Caco-2 (cell line): Measurements from ENCODE around the gene APBB1. TPM values are rescaled to one million over a fixed set of nuclear protein-coding genes. Genes with fewer than 3 reads are reported as not detected.

Source experiments
- BruUV-seq: library from RNA; stranded (reverse); fragments of 400-500 nt; replicated peaks from 2 replicates; lab custom pipeline; 2021; lab: Mats Ljungman, UMichigan
- CTCF ChIA-PET: fragments of 300-600 bp; sonication (Branson Sonifier 250); formaldehyde crosslinking; loops from one replicate; lab custom pipeline; 2022; ENCODE audit warnings: antibody characterized with exemption; lab: Charles Lee
- POLR2A ChIA-PET: fragments of 300-600 bp; sonication (Branson Sonifier 250); formaldehyde crosslinking; loops from one replicate; lab custom pipeline; 2022; ENCODE audit warnings: antibody characterized with exemption; lab: Charles Lee
- DNase-seq, 2 experiments: peaks; one replicate each; pipeline versions ENCODE4 v3.0.0 to v3.0.0-alpha.2; 2020 to 2022
- H3K27me3 ChIP-seq: replicated peaks from 2 replicates; pipeline ENCODE4 v1.6.0; 2011; ENCODE audit warnings: low read length; ENCODE audit not compliant: control insufficient read depth, insufficient read depth
- H3K36me3 ChIP-seq: 2 replicates; pipeline ENCODE4 v1.5.1; 2011; ENCODE audit warnings: low read length; ENCODE audit not compliant: control insufficient read depth, insufficient read depth
- H3K4me1 ChIP-seq: fragments of 250-450 bp; sonication (Bioruptor Pico); 2 replicates; pipeline ENCODE4 v1.5.1; 2020; ENCODE audit warnings: mild to moderate bottlenecking
- H3K4me3 ChIP-seq: 2 replicates; pipeline ENCODE4 v1.5.1; 2011; ENCODE audit warnings: low read depth, mild to moderate bottlenecking, control low read depth, low read length
- H3K9me3 ChIP-seq: fragments of 250-450 bp; sonication (Bioruptor Pico); 2 replicates; pipeline ENCODE4 v1.5.1; 2020; ENCODE audit warnings: mild to moderate bottlenecking, moderate library complexity
- H3K27ac Mint-ChIP-seq: one replicate; pipeline ENCODE4 v1.8.0; 2022; ENCODE audit warnings: mixed read lengths; ENCODE audit not compliant: unreplicated experiment
- H3K27me3 Mint-ChIP-seq: one replicate; pipeline ENCODE4 v1.8.0; 2022; ENCODE audit warnings: mixed read lengths; ENCODE audit not compliant: insufficient read depth, unreplicated experiment
- H3K36me3 Mint-ChIP-seq: one replicate; pipeline ENCODE4 v1.8.0; 2022; ENCODE audit warnings: mild to moderate bottlenecking, mixed read lengths; ENCODE audit not compliant: insufficient read depth, unreplicated experiment
- H3K4me1 Mint-ChIP-seq: one replicate; pipeline ENCODE4 v1.8.0; 2022; ENCODE audit warnings: low read depth, mixed read lengths; ENCODE audit not compliant: unreplicated experiment
- H3K4me3 Mint-ChIP-seq: one replicate; pipeline ENCODE4 v1.8.0; 2022; ENCODE audit warnings: mild to moderate bottlenecking, moderate library complexity, mixed read lengths; ENCODE audit not compliant: unreplicated experiment
- H3K9me3 Mint-ChIP-seq: one replicate; pipeline ENCODE4 v1.8.0; 2022; ENCODE audit warnings: mixed read lengths; ENCODE audit not compliant: unreplicated experiment
- intact Hi-C: fragments of 100-400 bp; cut with micrococcal nuclease; formaldehyde crosslinking; loops from one replicate; pipeline ENCODE4 v1.10.0; 2022; ENCODE audit not compliant: unreplicated experiment
- total RNA-seq: library from RNA; stranded (reverse); gene quantifications from 2 replicates; pipeline ENCODE4 v1.2.3, GENCODE V29; 2022
- TF ChIP-seq, protein P1 (sequence below), 2 experiments: fragments of 200-600 bp in 1 of 2; IDR thresholded peaks; 1 replicate in 1 of 2; 2 replicates in 1 of 2; pipeline versions ENCODE4 v1.5.1 to v1.8.0; 2011 to 2022; ENCODE audit warnings: antibody characterized with exemption in 1 of 2, control low read depth in 1 of 2, inconsistent platforms in 1 of 2, low read depth in 1 of 2, low read length in 1 of 2, mild to moderate bottlenecking in 1 of 2, moderate library complexity in 1 of 2; ENCODE audit not compliant: insufficient read depth in 1 of 2, severe bottlenecking in 1 of 2, unreplicated experiment in 1 of 2

APBB1 gene
- total RNA-seq, 1 experiment from 2014 or later, result 37.8 TPM

- TF ChIP-seq, protein P1, sequence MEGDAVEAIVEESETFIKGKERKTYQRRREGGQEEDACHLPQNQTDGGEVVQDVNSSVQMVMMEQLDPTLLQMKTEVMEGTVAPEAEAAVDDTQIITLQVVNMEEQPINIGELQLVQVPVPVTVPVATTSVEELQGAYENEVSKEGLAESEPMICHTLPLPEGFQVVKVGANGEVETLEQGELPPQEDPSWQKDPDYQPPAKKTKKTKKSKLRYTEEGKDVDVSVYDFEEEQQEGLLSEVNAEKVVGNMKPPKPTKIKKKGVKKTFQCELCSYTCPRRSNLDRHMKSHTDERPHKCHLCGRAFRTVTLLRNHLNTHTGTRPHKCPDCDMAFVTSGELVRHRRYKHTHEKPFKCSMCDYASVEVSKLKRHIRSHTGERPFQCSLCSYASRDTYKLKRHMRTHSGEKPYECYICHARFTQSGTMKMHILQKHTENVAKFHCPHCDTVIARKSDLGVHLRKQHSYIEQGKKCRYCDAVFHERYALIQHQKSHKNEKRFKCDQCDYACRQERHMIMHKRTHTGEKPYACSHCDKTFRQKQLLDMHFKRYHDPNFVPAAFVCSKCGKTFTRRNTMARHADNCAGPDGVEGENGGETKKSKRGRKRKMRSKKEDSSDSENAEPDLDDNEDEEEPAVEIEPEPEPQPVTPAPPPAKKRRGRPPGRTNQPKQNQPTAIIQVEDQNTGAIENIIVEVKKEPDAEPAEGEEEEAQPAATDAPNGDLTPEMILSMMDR (IDR thresholded peaks at IDR 0.05; ENCODE audit: insufficient read depth in 1 of 2, low read depth in 1 of 2, low read length in 1 of 2, severe bottlenecking in 1 of 2, unreplicated experiment in 1 of 2), result no peak
- CTCF ChIA-PET, result interaction anchor here (0.6 to 2.3 kb wide), 4 partner anchors 8 to 58 kb away, joined by 3 to 11 read pairs (median 4); partner anchors contain the start of genes ARFIP2 and TIMM10B
These were observed 18.5 kb upstream of the APBB1 start for GRCh38 chr11:6437423-6437822.

DNA sequence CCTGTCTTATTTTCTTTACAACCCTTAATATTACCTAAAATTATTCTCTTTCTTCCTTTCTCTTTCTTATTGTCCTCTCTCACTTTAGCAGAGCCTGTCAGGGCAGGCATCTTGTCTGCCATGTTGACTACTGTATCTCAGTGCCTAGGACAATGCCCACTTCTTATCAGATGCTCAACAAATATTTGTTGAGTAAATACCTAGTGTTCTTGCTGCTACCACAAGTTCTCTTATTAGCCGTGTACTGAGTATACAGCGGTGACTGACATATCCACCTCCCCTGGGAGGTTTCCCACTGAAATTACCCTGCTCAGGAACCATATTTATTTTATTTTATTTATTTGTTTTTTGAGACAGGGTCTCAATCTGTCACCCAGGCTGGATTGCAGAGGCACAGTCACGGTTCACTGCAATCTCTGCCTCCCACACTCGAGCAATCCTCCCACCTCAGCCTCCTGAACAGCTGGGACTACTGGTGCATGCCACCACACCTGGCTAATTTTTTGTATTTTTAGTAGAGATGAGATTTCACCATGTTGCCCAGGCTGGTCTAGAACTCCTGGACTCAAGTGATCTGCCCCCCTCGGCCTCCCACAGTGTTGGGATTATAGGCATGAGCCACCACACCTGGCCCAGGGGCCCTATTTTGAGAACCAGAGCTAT lies 15.2 kb upstream of the APBB1 start:
- TF ChIP-seq, protein P1 (IDR thresholded peaks at IDR 0.05; ENCODE audit: insufficient read depth in 1 of 2, low read depth in 1 of 2, low read length in 1 of 2, severe bottlenecking in 1 of 2, unreplicated experiment in 1 of 2), result no peak
- no peaks in the 10 kb centered on the region for H3K27me3 Mint-ChIP-seq
- no peak overlapping the region for H3K4me3 Mint-ChIP-seq
- peaks cover 15% of the 10 kb centered on the region for H3K4me1 Mint-ChIP-seq
- no peak for DNase-seq
- H3K9me3 Mint-ChIP-seq, result no peaks in the 10 kb centered on the region
- POLR2A ChIA-PET, result no interaction called here
- CTCF ChIA-PET, result no interaction called here
- H3K4me1 ChIP-seq, result peaks cover 12% of the 10 kb centered on the region
- H3K27me3 ChIP-seq, result no peaks in the 10 kb centered on the region
- no peaks in the 10 kb centered on the region for H3K36me3 Mint-ChIP-seq
- H3K27ac Mint-ChIP-seq, result no peak overlapping the region
- no TSS peak for BruUV-seq
- intact Hi-C loops, result no loop called here
- no peak overlapping the region for H3K4me3 ChIP-seq
- no peaks in the 10 kb centered on the region for H3K9me3 ChIP-seq
- H3K36me3 ChIP-seq, result no peaks in the 10 kb centered on the region

More at GRCh38 chr11:6437423-6437822, 18.5 kb upstream of the APBB1 start:
- no peaks in the 10 kb centered on the region for H3K27me3 Mint-ChIP-seq
- no peaks in the 10 kb centered on the region for H3K9me3 Mint-ChIP-seq
- no TSS peak for BruUV-seq
- H3K27me3 ChIP-seq, result no peaks in the 10 kb centered on the region
- POLR2A ChIA-PET, result no interaction called here
- no peak overlapping the region for H3K27ac Mint-ChIP-seq
- H3K36me3 Mint-ChIP-seq, result no peaks in the 10 kb centered on the region
- H3K4me3 Mint-ChIP-seq, result no peak overlapping the region
- H3K36me3 ChIP-seq, result no peaks in the 10 kb centered on the region
- intact Hi-C loops, result no loop called here
- peaks cover 41% of the 10 kb centered on the region for H3K4me1 ChIP-seq
- H3K9me3 ChIP-seq, result no peaks in the 10 kb centered on the region
- peaks cover 15% of the 10 kb centered on the region for H3K4me1 Mint-ChIP-seq
- no peak for DNase-seq
- no peak overlapping the region for H3K4me3 ChIP-seq

GRCh38 chr11:6431861-6432260 lies 13.0 kb upstream of the APBB1 start:
- no peaks in the 10 kb centered on the region for H3K27me3 ChIP-seq
- intact Hi-C loops, result no loop called here
- POLR2A ChIA-PET, result no interaction called here
- H3K4me3 ChIP-seq, result no peak overlapping the region
- H3K4me1 ChIP-seq, result peaks cover 20% of the 10 kb centered on the region
- no peak overlapping the region for H3K27ac Mint-ChIP-seq
- no peak for DNase-seq
- H3K36me3 ChIP-seq, result no peaks in the 10 kb centered on the region
- TF ChIP-seq, protein P1 (IDR thresholded peaks at IDR 0.05; ENCODE audit: insufficient read depth in 1 of 2, low read depth in 1 of 2, low read length in 1 of 2, severe bottlenecking in 1 of 2, unreplicated experiment in 1 of 2), result no peak
- no peaks in the 10 kb centered on the region for H3K9me3 ChIP-seq
- BruUV-seq, result no TSS peak
- H3K4me3 Mint-ChIP-seq, result no peak overlapping the region
- CTCF ChIA-PET, result interaction anchor here (2.6 kb wide), 1 partner anchor 53 kb away, joined by 14 read pairs; no protein-coding TSS in a partner anchor
- no peaks in the 10 kb centered on the region for H3K9me3 Mint-ChIP-seq
- H3K4me1 Mint-ChIP-seq, result peaks cover 31% of the 10 kb centered on the region
- H3K27me3 Mint-ChIP-seq, result no peaks in the 10 kb centered on the region
- no peaks in the 10 kb centered on the region for H3K36me3 Mint-ChIP-seq
